Heart right ventricle (tissue), 16 donors: ENCODE results near the gene CHD9. TPM values are rescaled to one million over a fixed set of nuclear protein-coding genes. Genes with fewer than 3 reads are reported as not detected.

Source experiments
- ATAC-seq, 8 donors: fragments of 200-7000 bp; cut with Tn5 transposase; one replicate each; pipeline ENCODE4 v1.9.1; 2020; ENCODE audit warnings: mild to moderate bottlenecking in 8 of 8, moderate library complexity in 8 of 8, moderate number of reproducible peaks in 1 of 8
- DNase-seq, 2 donors: peaks; one replicate each; pipeline ENCODE4 v3.0.0-alpha.2; 2020
- H3K27ac ChIP-seq, 10 donors: fragments of 200-600 bp; sonication (generic) in 2 of 10; one replicate each; pipeline versions ENCODE4 v1.5.0 to v1.8.0; 2020 to 2022; ENCODE audit warnings: mild to moderate bottlenecking in 3 of 10
- H3K27me3 ChIP-seq, 7 donors: fragments of 200-600 bp; one replicate each; pipeline ENCODE4 v1.8.0; 2021 to 2022; ENCODE audit warnings: mild to moderate bottlenecking in 2 of 7
- H3K36me3 ChIP-seq, 9 donors: fragments of 200-600 bp; sonication (generic) in 1 of 9; one replicate each; pipeline versions ENCODE4 v1.5.0 to v1.8.0; 2020 to 2022; ENCODE audit warnings: mild to moderate bottlenecking in 2 of 9
- H3K4me1 ChIP-seq, 9 donors: fragments of 200-600 bp; sonication (generic) in 1 of 9; one replicate each; pipeline versions ENCODE4 v1.5.0 to v1.8.0; 2020 to 2022; ENCODE audit warnings: mild to moderate bottlenecking in 4 of 9
- H3K4me3 ChIP-seq, 10 donors: fragments of 200-600 bp; sonication (generic) in 2 of 10; one replicate each; pipeline versions ENCODE4 v1.5.0 to v1.8.0; 2020 to 2022; ENCODE audit warnings: mild to moderate bottlenecking in 7 of 10, moderate library complexity in 2 of 10
- H3K9me3 ChIP-seq, 11 donors: fragments of 200-600 bp in 10 of 11; sonication (generic) in 2 of 11; one replicate each; pipeline versions ENCODE4 v1.5.0 to v1.8.0; 2013 to 2022; ENCODE audit warnings: mild to moderate bottlenecking in 2 of 11, control low read depth in 1 of 11, moderate library complexity in 1 of 11
- CTCF ChIP-seq, 9 donors: fragments of 200-600 bp; sonication (generic) in 2 of 9; IDR thresholded peaks; one replicate each; pipeline versions ENCODE4 v1.5.0 to v1.8.0; 2021 to 2022; ENCODE audit warnings: antibody characterized with exemption in 9 of 9, mild to moderate bottlenecking in 5 of 9, moderate library complexity in 1 of 9
- WGBS, 2 donors: extraction: QIAGEN DNeasy Blood & Tissue Kit; methylation state at CpG; one replicate each; pipeline ENCODE4 v1.1.7; 2013; ENCODE audit warnings: inconsistent platforms in 1 of 2; 5-methylcytosine and 5-hydroxymethylcytosine counted together
- intact Hi-C, 10 donors: fragments of 100-400 bp; cut with DNase I; formaldehyde crosslinking; loops; one replicate each; pipeline versions ENCODE4 v1.11.1 to v1.14.2; 2022
- polyA plus RNA-seq, 2 donors: library from polyadenylated mRNA; stranded (reverse); fragments of 200-250 nt; gene quantifications; one replicate each; pipeline ENCODE4 v1.2.3, GENCODE V29; 2013
- total RNA-seq, 10 donors: library from RNA; stranded (reverse); fragmentation: NEBNext Ultra II Directional in 3 of 10; extraction: Animal tissue kit (Norgen Biotek cat#: 25700) in 3 of 10; gene quantifications; one replicate each; pipeline versions ENCODE4 v1.2.1 to v1.2.4, GENCODE V29; 2021 to 2023
- donor health status: Arrhythmogenic right ventricular cardiomyopathy.
- donor health status: ischemic (EF 13 %, LVEDD 7.1; RV severe dilation, severe dysfunction).
- donor health status: healthy with polysubstance abuse.
- donor health status: DM: no; HTN: yes; CAD: no.
- donor health status: DM: no; HTN: no; CAD: no.
- donor health status: ischemic (EF 25% LVEDD 6.9; RV normal size, moderate dysfunction).
- donor health status: ischemic (EF 25% LVEDD 5.7; RV mildly dilated, moderate dysfunction).
- donor health status: healthy.
- donor health status: DM: yes; HTN: yes; CAD: no.
- donor health status: Ischemic cardiomyopathy.
- donor health status: ischemic (EF 35%, LVEDD 5.7; RV mildly dilated, moderate dysfunction).
- donor health status: nonischemic (EF 11% LVEDD 7.7; RV severe dilation, severe dysfunction).
- donor health status: DM: yes; HTN: yes; CAD: no.
- donor health status: PGD.
- donor health status: ischemic (EF 29% LVEDD 5.4; RV normal size, mild dysfunction).
- donor health status: nonischemic (EF 23%, LVEDD 6.1; RV moderate dilation, normal function).

The CHD9 gene
- total and polyA plus RNA-seq, 12 donors = 7.0 to 58.4 (median 44.6) TPM

GRCh38 chr16:53085369-53085843 is 30.6 kb downstream of the CHD9 start:
- Histone ChIP-seq H3K36me3 (no peaks in the 10 kb centered on the region), H3K4me1 (peaks cover 20 to 94% (median 79%) of the 10 kb centered on the region in 9 donors), H3K27ac (peak overlapping the region; percentile 65 to 92 (median 82)), H3K27me3 (no peaks in the 10 kb centered on the region), H3K4me3 (no peak overlapping the region), H3K9me3 (no peaks in the 10 kb centered on the region)
- intact Hi-C loops = no loop called here
- ATAC-seq (peak in 6 of 8 donors; percentile 11 to 33 (median 24)), DNase-seq (no peak)
- WGBS, 2 donors = 21 to 51% methylated on average over 4 of the region's 4 CpGs
- TF ChIP-seq CTCF (IDR thresholded peaks at IDR 0.05) = no peak

GRCh38 chr16:53085931-53086421 is 31.2 kb downstream of the CHD9 start:
- peak in 2 of 8 donors; percentile 8 to 15 for ATAC-seq
- TF ChIP-seq CTCF (IDR thresholded peaks at IDR 0.05) = no peak
- Histone ChIP-seq H3K4me1 (peaks cover 22 to 93% (median 78%) of the 10 kb centered on the region in 9 donors), H3K9me3 (no peaks in the 10 kb centered on the region), H3K27ac (peak overlapping the region; percentile 65 to 92 (median 82)), H3K4me3 (no peak overlapping the region), H3K36me3 (no peaks in the 10 kb centered on the region), H3K27me3 (no peaks in the 10 kb centered on the region)
- DNase-seq = no peak
- 47 to 55% methylated on average over 6 of the region's 6 CpGs for WGBS, 2 donors
- intact Hi-C loops = no loop called here

GRCh38 chr16:53087101-53087500 is 32.3 kb downstream of the CHD9 start:
- DNase-seq (no peak), ATAC-seq (no peak)
- Histone ChIP-seq H3K4me1 (peaks cover 27 to 94% (median 79%) of the 10 kb centered on the region in 9 donors), H3K27ac (peak overlapping the region in 8 of 10 donors; percentile 28 to 92 (median 77)), H3K36me3 (no peaks in the 10 kb centered on the region), H3K27me3 (no peaks in the 10 kb centered on the region), H3K4me3 (no peak overlapping the region), H3K9me3 (no peaks in the 10 kb centered on the region)
- TF ChIP-seq CTCF (IDR thresholded peaks at IDR 0.05) = no peak
- 63 to 81% methylated on average over 3 of the region's 3 CpGs for WGBS, 2 donors
- intact Hi-C loops = no loop called here

- Histone ChIP-seq H3K9me3 (no peaks in the 10 kb centered on the region), H3K27me3 (no peaks in the 10 kb centered on the region), H3K27ac (peak overlapping the region; percentile 66 to 97 (median 86)), H3K36me3 (no peaks in the 10 kb centered on the region), H3K4me1 (peaks cover 43 to 94% (median 80%) of the 10 kb centered on the region in 9 donors), H3K4me3 (no peak overlapping the region)
- TF ChIP-seq CTCF (IDR thresholded peaks at IDR 0.05) = no peak
- ATAC-seq (peak in 4 of 8 donors; percentile 1 to 22 (median 7)), DNase-seq (peak in 1 of 2 donors; percentile 65)
- intact Hi-C loops = loop anchor here in 6 of 10 donors (2.0 to 5.0 kb wide), 5 partner anchors 32 to 43 kb away; partner anchors contain the start of gene CHD9 (in 1 of the 6)
- WGBS, 2 donors = 24 to 25% methylated on average over 4 of the region's 4 CpGs
Measured at GRCh38 chr16:53089434-53090285, 34.9 kb downstream of the CHD9 start.
